ENCODE data around the gene KIT.

Gene KIT

DNA sequence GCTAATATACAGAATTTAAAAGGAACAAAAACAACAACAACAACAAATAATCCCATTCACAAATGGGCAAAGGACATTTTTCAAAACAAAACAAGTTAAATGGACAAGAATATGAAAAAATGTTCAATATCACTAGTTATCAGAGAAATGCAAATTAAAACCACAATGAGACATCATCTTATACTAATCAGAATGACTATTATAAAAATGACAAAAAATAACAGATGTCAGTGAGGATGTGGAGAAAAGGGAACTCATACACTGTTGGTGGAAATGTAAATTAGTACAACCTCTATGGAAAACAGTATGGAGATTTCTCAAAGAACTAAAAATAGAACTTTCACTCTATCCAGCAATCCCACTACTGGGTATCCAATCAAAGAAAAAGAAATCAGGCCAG lies 92.6 kb downstream of the KIT start:
- DNase-seq, result no peak

- DNase-seq, result no peak
Observed at GRCh38 chr4:54754394-54754793, 96.6 kb downstream of the KIT start.

DNA sequence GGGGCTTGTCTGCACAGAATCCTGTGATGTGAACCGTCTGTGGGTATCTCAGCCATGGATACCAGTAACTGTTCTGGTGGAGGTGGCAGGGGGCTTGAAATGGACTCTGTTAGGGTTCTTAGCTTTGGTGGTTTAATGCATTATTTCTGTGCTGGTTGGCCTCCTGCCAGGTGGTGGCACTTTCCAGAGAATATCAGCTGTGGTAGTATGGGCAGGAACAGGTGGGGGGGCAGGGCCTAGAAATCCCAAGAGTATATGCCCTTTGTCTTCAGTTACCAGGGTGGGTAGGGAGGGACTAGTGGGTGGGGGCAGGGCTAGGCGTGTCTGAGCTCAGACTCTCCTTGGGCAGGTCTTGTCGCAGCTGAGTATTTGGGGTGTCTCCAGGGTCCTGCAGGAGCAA lies 106.7 kb downstream of the KIT start:
- no peak for DNase-seq

GRCh38 chr4:54767376-54767775 lies 109.6 kb downstream of the KIT start:
- DNase-seq, result no peak

DNA sequence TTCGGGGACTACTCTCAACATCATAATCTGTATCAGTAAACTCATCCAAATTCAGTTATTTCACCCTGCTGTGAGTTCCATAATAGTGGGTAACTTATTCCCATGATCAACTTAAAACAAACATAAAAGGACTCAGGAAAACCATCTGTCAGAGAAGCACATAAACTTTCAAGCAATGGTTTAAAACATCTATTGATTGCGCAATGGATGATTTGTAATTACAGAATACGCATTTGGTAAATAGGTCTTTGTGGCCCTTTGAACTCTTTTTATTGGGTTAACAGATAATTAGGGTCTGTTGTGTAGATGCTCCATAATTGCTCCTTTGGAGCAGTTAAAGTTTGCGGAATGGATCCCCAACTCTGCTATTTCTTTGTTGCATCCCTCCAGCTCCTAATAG lies 115.3 kb downstream of the KIT start:
- no peak for DNase-seq

- DNase-seq, result no peak
Observed at GRCh38 chr4:54779036-54779435, 121.3 kb downstream of the KIT start.

DNA sequence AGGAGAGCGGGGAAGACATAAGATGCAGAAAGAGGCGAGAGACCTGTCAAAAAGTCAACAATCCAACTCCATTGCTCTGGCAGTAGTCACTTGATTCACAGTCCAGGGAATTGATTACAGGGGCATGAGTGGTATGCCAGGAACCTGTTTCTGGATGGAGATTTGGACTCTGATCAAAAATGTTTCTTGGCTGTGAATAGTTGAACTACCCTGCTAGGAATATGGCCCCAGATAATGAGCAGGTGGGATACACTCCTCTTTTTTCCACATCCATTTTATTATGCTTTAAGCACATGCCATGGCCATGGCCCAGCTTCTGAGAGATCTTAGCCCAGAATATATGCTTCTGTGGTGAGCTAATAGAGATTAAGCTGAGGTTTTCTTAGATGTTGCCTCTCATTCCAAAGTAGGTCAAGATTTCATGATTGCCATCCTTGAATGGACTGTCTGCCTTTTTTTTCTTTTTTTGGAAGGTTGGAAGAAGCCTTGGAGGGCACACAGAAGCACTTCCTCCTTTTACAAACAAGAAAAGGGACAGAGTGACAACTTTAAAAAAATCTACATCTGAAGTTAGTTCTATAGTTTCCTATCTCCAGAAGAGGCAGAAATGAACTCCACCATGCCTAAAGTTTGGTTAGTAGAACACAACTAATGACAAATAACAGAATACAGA lies 121.9 kb downstream of the KIT start:
- no peak for DNase-seq

- no peak for DNase-seq
Observed at GRCh38 chr4:54780149-54780495, 122.4 kb downstream of the KIT start.

DNA sequence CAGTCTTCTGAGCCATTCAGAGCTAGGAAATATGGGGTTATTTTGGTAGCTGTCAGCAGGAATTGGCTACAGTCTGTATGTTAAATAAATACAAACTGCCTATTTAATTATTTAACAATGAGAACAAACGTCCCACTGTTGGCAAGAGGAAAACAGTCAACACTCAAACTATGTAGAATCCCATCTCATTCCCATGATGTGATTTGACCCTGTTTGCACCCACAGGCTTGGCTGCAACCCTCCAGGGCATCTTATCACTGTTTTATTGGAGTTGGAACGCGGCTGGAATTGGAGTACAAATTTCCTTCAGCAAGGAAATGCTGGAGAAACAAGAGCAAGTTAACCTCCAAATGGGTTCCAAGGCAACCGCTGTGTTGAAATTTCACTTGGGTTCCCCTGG lies 124.0 kb downstream of the KIT start:
- DNase-seq, result no peak

GRCh38 chr4:54783402-54784110 lies 125.8 kb downstream of the KIT start:
- DNase-seq, result peak; percentile 73

GRCh38 chr4:54784161-54784671 lies 126.5 kb downstream of the KIT start:
- peak; percentile 73 for DNase-seq

Data from NCI-H2029 treated with DMSO at 0.1 percent for 48 hours (cell line).